ENCODE results near the gene NEK8.

The NEK8 gene

GRCh38 chr17:28728364-28729200 is at the start of gene NEK8:
TSS of gene NEK8 (plus strand) at chr17:28728788. CDS start at chr17:28728814, 26 bp downstream.
- DNase-seq (ENCODE audit: low spot score): peak; percentile 96

- no peak for DNase-seq (ENCODE audit: low spot score)
Observed at GRCh38 chr17:28682655-28683054, 45.9 kb upstream of the NEK8 start.

GRCh38 chr17:28684963-28685362 is 43.6 kb upstream of the NEK8 start:
- DNase-seq (ENCODE audit: low spot score): no peak

- DNase-seq (ENCODE audit: low spot score): no peak
Observed at GRCh38 chr17:28685366-28685765, 43.2 kb upstream of the NEK8 start.

GRCh38 chr17:28686296-28686695 is 42.3 kb upstream of the NEK8 start:
- DNase-seq (ENCODE audit: low spot score): no peak

- DNase-seq (ENCODE audit: low spot score): no peak
Observed at GRCh38 chr17:28688481-28688880, 40.1 kb upstream of the NEK8 start.

GRCh38 chr17:28689011-28689410 is 39.6 kb upstream of the NEK8 start:
- DNase-seq (ENCODE audit: low spot score): no peak

GRCh38 chr17:28693869-28694268 is 34.7 kb upstream of the NEK8 start:
- DNase-seq (ENCODE audit: low spot score): no peak

GRCh38 chr17:28698253-28698941 is 30.2 kb upstream of the NEK8 start:
- no peak for DNase-seq (ENCODE audit: low spot score)

GRCh38 chr17:28700278-28700677 is 28.3 kb upstream of the NEK8 start:
- no peak for DNase-seq (ENCODE audit: low spot score)

- no peak for DNase-seq (ENCODE audit: low spot score)
Observed at GRCh38 chr17:28700830-28701492, 27.6 kb upstream of the NEK8 start.

GRCh38 chr17:28702026-28702751 is 26.4 kb upstream of the NEK8 start:
- DNase-seq (ENCODE audit: low spot score): no peak

GRCh38 chr17:28702752-28703150 is 25.8 kb upstream of the NEK8 start:
- no peak for DNase-seq (ENCODE audit: low spot score)

GRCh38 chr17:28703552-28704218 is 24.9 kb upstream of the NEK8 start:
- no peak for DNase-seq (ENCODE audit: low spot score)

- DNase-seq (ENCODE audit: low spot score): no peak
Observed at GRCh38 chr17:28704219-28704858, 24.2 kb upstream of the NEK8 start.

GRCh38 chr17:28705074-28705659 is 23.4 kb upstream of the NEK8 start:
- DNase-seq (ENCODE audit: low spot score): no peak

GRCh38 chr17:28705728-28706334 is 22.8 kb upstream of the NEK8 start:
- no peak for DNase-seq (ENCODE audit: low spot score)

- DNase-seq (ENCODE audit: low spot score): no peak
Observed at GRCh38 chr17:28706471-28707338, 21.9 kb upstream of the NEK8 start.

GRCh38 chr17:28707339-28707720 is 21.3 kb upstream of the NEK8 start:
- no peak for DNase-seq (ENCODE audit: low spot score)

Measured in GM03348 (cell line).